Hepatocyte (in vitro differentiated cells): ENCODE measurements around the gene TMEM59.

Experiments
- CTCF ChIP-seq: fragments of 200-600 bp; sonication (generic); IDR thresholded peaks from 2 replicates; pipeline ENCODE4 v1.5.1; 2016; ENCODE audit warnings: antibody characterized with exemption, mild to moderate bottlenecking; ENCODE audit not compliant: poor library complexity
- EZH2 ChIP-seq: fragments of 200-600 bp; sonication (generic); IDR thresholded peaks from 2 replicates; pipeline ENCODE4 v1.6.1; 2016; ENCODE audit warnings: antibody characterized with exemption, mild to moderate bottlenecking, borderline replicate concordance

GRCh38 chr1:53998223-53998622 lies 54.8 kb downstream of the TMEM59 start:
- TF ChIP-seq CTCF: no peak
- TF ChIP-seq EZH2: no peak
